RWPE2 (cell line): ENCODE measurements around the gene TMC4.
"Not testable (repeated sequence)": the region's sequence is repeated elsewhere in the genome, so short reads cannot be mapped to it uniquely, and the experiment has no call there.

Experiments used
- ATAC-seq: fragments of 200-7000 bp; cut with Tn5 transposase; 3 replicates; pipeline ENCODE4 v1.9.1; 2021; ENCODE audit warnings: low read depth
- DNase-seq: peaks from one replicate; pipeline ENCODE4 v3.0.0-alpha.2; 2020; ENCODE audit warnings: low spot score
- H3K27ac ChIP-seq: fragments of 450-650 bp; 2 replicates; pipeline ENCODE4 v1.5.1; 2017; ENCODE audit warnings: mild to moderate bottlenecking; ENCODE audit not compliant: poor library complexity, severe bottlenecking
- H3K27me3 ChIP-seq: fragments of 250-450 bp; sonication (Bioruptor Pico); 2 replicates; pipeline ENCODE4 v1.5.1; 2021; ENCODE audit warnings: mild to moderate bottlenecking, moderate library complexity; ENCODE audit not compliant: insufficient read depth, poor library complexity, severe bottlenecking
- H3K36me3 ChIP-seq: fragments of 250-450 bp; sonication (Bioruptor Pico); 2 replicates; pipeline ENCODE4 v1.5.1; 2020; ENCODE audit warnings: low read depth, mild to moderate bottlenecking, moderate library complexity
- H3K4me1 ChIP-seq: fragments of 250-450 bp; sonication (Bioruptor Pico); 2 replicates; pipeline ENCODE4 v1.5.1; 2021; ENCODE audit warnings: mild to moderate bottlenecking, moderate library complexity; ENCODE audit not compliant: insufficient read depth, poor library complexity, severe bottlenecking
- H3K4me3 ChIP-seq: fragments of 250-450 bp; sonication (Bioruptor Pico); 2 replicates; pipeline ENCODE4 v1.5.1; 2021; ENCODE audit warnings: mild to moderate bottlenecking, moderate library complexity; ENCODE audit not compliant: severe bottlenecking
- H3K9me3 ChIP-seq: fragments of 250-450 bp; sonication (Bioruptor Pico); 2 replicates; pipeline ENCODE4 v1.5.1; 2021; ENCODE audit warnings: mild to moderate bottlenecking, moderate library complexity; ENCODE audit not compliant: severe bottlenecking
- CTCF ChIP-seq: fragments of 450-650 bp; IDR thresholded peaks from one replicate; pipeline ENCODE4 v1.5.1; 2017; ENCODE audit warnings: mild to moderate bottlenecking, moderate library complexity; ENCODE audit not compliant: poor library complexity, severe bottlenecking

The TMC4 gene

GRCh38 chr19:54209058-54209810 lies 36.3 kb upstream of the TMC4 start:
- no peak for DNase-seq
- H3K4me1 ChIP-seq, result peaks cover 17% of the 10 kb centered on the region
- H3K36me3 ChIP-seq, result peaks cover 56% of the 10 kb centered on the region

GRCh38 chr19:54208784-54209057 lies 35.8 kb upstream of the TMC4 start:
- Histone ChIP-seq H3K27me3 (no peaks in the 10 kb centered on the region), H3K36me3 (peaks cover 61% of the 10 kb centered on the region), H3K9me3 (no peaks in the 10 kb centered on the region), H3K4me3 (no peak overlapping the region), H3K4me1 (peaks cover 21% of the 10 kb centered on the region), H3K27ac (peak overlapping the region; percentile 50)
- TF ChIP-seq CTCF, result no peak
- ATAC-seq, result peak; percentile 16
- no peak for DNase-seq

More at GRCh38 chr19:54209058-54209810, 36.3 kb upstream of the TMC4 start:
- Histone ChIP-seq H3K27me3 (no peaks in the 10 kb centered on the region), H3K9me3 (no peaks in the 10 kb centered on the region), H3K4me3 (no peak overlapping the region), H3K27ac (peak overlapping the region; percentile 50)
- peak; percentile 26 for ATAC-seq
- TF ChIP-seq CTCF, result no peak

- H3K4me1 ChIP-seq, result peaks cover 26% of the 10 kb centered on the region
- H3K4me3 ChIP-seq, result no peak overlapping the region
- peak overlapping the region; percentile 50 for H3K27ac ChIP-seq
- DNase-seq (no peak), ATAC-seq (peak; percentile 8)
- no peaks in the 10 kb centered on the region for H3K27me3 ChIP-seq
- TF ChIP-seq CTCF, result no peak
- peaks cover 66% of the 10 kb centered on the region for H3K36me3 ChIP-seq
- H3K9me3 ChIP-seq, result no peaks in the 10 kb centered on the region
These were observed 35.2 kb upstream of the TMC4 start for GRCh38 chr19:54207983-54208783.

- peak overlapping the region; percentile 50 for H3K27ac ChIP-seq
- no peaks in the 10 kb centered on the region for H3K27me3 ChIP-seq
- peaks cover 30% of the 10 kb centered on the region for H3K4me1 ChIP-seq
- H3K4me3 ChIP-seq, result no peak overlapping the region
- DNase-seq, result no peak
- no peak for TF ChIP-seq CTCF
- no peak for ATAC-seq
- H3K9me3 ChIP-seq, result no peaks in the 10 kb centered on the region
- H3K36me3 ChIP-seq, result peaks cover 71% of the 10 kb centered on the region
These were observed 34.7 kb upstream of the TMC4 start for GRCh38 chr19:54207676-54207982.

- H3K9me3 ChIP-seq, H3K27me3 ChIP-seq, H3K4me3 ChIP-seq, ATAC-seq, DNase-seq, H3K27ac ChIP-seq: not testable (repeated sequence)
- peaks cover 34% of the 10 kb centered on the region for H3K4me1 ChIP-seq
- peaks cover 73% of the 10 kb centered on the region for H3K36me3 ChIP-seq
These were observed 34.2 kb upstream of the TMC4 start for GRCh38 chr19:54207193-54207592.
